A673 (cell line): ENCODE measurements around the gene THSD8. TPM values are rescaled to one million over a fixed set of nuclear protein-coding genes. Genes with fewer than 3 reads are reported as not detected.
A peak's percentile ranks its signal among the peaks of the same experiment; 100 is the strongest.

Experiments used
- BruUV-seq: library from RNA; stranded (reverse); fragments of 400-500 nt; replicated peaks from 2 replicates; lab custom pipeline; 2021; lab: Mats Ljungman, UMichigan
- CTCF ChIA-PET: fragments of 300-600 bp; sonication (Branson Sonifier 250); formaldehyde crosslinking; loops from one replicate; lab custom pipeline; 2022; ENCODE audit warnings: antibody characterized with exemption; lab: Charles Lee
- POLR2A ChIA-PET: fragments of 300-600 bp; sonication (Branson Sonifier 250); formaldehyde crosslinking; loops from one replicate; lab custom pipeline; 2022; ENCODE audit warnings: antibody characterized with exemption; ENCODE audit not compliant: low non-redundant PET; lab: Charles Lee
- DNase-seq: peaks from one replicate; pipeline ENCODE4 v3.0.0-alpha.2; 2015; ENCODE audit warnings: low spot score
- H3K27ac ChIP-seq: fragments of 200-600 bp; sonication (generic); 2 replicates; pipeline ENCODE4 v1.5.1; 2016; ENCODE audit warnings: mixed run types, low read depth, mild to moderate bottlenecking, mixed read lengths, antibody characterized with exemption, low read length; ENCODE audit not compliant: poor library complexity, severe bottlenecking
- H3K27me3 ChIP-seq: fragments of 200-600 bp; sonication (generic); replicated peaks from 2 replicates; pipeline ENCODE4 v1.6.1; 2017; ENCODE audit warnings: mixed run types, low read depth, mild to moderate bottlenecking, mixed read lengths, antibody characterized with exemption, low read length; ENCODE audit not compliant: insufficient read depth, poor library complexity
- H3K36me3 ChIP-seq: fragments of 200-600 bp; sonication (generic); 2 replicates; pipeline ENCODE4 v1.6.1; 2016; ENCODE audit warnings: mixed run types, mild to moderate bottlenecking, mixed read lengths, antibody characterized with exemption, low read length; ENCODE audit not compliant: insufficient read depth, poor library complexity, severe bottlenecking
- H3K4me1 ChIP-seq: fragments of 200-600 bp; sonication (generic); 2 replicates; pipeline ENCODE4 v1.6.1; 2017; ENCODE audit warnings: mixed run types, mild to moderate bottlenecking, mixed read lengths, antibody characterized with exemption, low read length; ENCODE audit not compliant: insufficient read depth, poor library complexity, severe bottlenecking
- H3K4me3 ChIP-seq: fragments of 200-600 bp; sonication (generic); 2 replicates; pipeline ENCODE4 v1.5.1; 2016; ENCODE audit warnings: low read depth, mixed run types, mild to moderate bottlenecking, mixed read lengths, low read length; ENCODE audit not compliant: poor library complexity, severe bottlenecking
- H3K9me3 ChIP-seq: fragments of 200-600 bp; sonication (generic); 2 replicates; pipeline ENCODE4 v1.6.1; 2016; ENCODE audit warnings: mixed run types, low read depth, mild to moderate bottlenecking, mixed read lengths, antibody characterized with exemption, low read length; ENCODE audit not compliant: poor library complexity, severe bottlenecking
- CTCF ChIP-seq: fragments of 300-800, 200-600 bp; sonication (generic); conservative IDR thresholded peaks from 2 replicates; pipeline ENCODE4 v1.5.1; 2017; ENCODE audit warnings: low read depth, mild to moderate bottlenecking, antibody characterized with exemption, low read length, moderate library complexity, mixed read lengths
- EZH2 ChIP-seq: fragments of 200-600 bp; sonication (generic); IDR thresholded peaks from 2 replicates; pipeline ENCODE4 v1.6.1; 2017; ENCODE audit warnings: borderline replicate concordance, low read depth, mild to moderate bottlenecking, mixed read lengths, antibody characterized with exemption, low read length; ENCODE audit not compliant: poor library complexity, severe bottlenecking
- intact Hi-C: fragments of 100-400 bp; cut with micrococcal nuclease; formaldehyde crosslinking; loops from one replicate; pipeline ENCODE4 v1.10.0; 2022; ENCODE audit not compliant: unreplicated experiment
- total RNA-seq: library from RNA; stranded (reverse); gene quantifications from 2 replicates; pipeline ENCODE4 v1.2.3, GENCODE V29; 2021

The THSD8 gene
- total RNA-seq, 1 experiment from 2014 or later: 45.2 TPM

DNA sequence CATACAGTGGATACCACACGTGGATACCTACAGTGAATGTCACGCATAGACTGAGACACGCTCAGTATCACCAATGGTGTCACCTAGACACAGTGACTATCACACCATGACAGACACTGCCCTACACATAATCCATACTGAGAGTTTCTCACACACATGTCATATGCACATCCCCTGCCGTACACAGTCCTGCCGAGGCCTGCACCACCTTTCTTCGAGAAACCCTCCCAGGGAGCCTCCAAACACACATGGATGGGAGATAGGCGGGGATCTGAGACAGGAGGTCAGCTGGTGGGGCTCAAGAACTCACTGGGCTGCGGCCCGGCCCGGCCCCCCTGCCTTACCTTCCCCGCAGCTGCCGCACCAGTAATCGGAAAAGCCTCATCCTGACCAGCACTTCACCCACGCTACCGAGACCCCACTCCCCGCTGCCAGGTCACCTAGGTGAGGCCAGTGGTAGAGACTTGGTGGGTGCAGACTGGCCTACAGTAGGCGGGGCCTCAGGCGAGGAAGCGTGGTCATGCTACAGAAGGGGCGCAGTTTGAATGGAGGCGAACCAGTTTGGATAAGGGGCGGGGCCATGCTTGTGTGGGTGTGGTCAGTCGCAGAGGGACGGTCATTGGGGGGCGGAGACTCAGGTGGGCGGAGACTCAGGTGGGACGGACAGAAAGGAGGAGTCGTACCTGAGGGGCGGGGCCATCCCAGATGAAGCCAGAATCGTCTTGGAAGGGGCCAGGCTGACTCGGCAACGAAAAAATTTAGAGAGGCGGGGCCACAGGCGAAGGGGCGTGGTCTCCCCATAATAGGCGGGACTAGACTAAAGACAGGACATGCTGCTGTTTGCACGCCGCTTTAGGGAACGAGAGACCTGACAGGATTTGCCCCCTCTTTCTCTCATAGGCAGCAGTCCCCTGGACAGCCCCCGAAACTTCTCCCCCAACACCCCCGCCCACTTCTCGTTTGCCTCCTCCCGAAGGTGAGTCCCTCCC, 38.5 kb downstream of the THSD8 start:
- intact Hi-C loops: no loop called here
- ChIA-PET CTCF (no interaction called here), POLR2A (no interaction called here)
- TF ChIP-seq EZH2 (no peak), CTCF (no peak)
- H3K4me1 ChIP-seq: peaks cover 13% of the 10 kb centered on the region
- DNase-seq: peak; percentile 91
- no peaks in the 10 kb centered on the region for H3K36me3 ChIP-seq
- no peaks in the 10 kb centered on the region for H3K27me3 ChIP-seq
- H3K27ac ChIP-seq: peak overlapping the region; percentile 11
- H3K9me3 ChIP-seq: no peaks in the 10 kb centered on the region
- no TSS peak for BruUV-seq
- H3K4me3 ChIP-seq: peak overlapping the region; percentile 29

- TF ChIP-seq CTCF (no peak), EZH2 (no peak)
- peaks cover 13% of the 10 kb centered on the region for H3K4me1 ChIP-seq
- no peaks in the 10 kb centered on the region for H3K27me3 ChIP-seq
- peak overlapping the region; percentile 29 for H3K4me3 ChIP-seq
- no peaks in the 10 kb centered on the region for H3K9me3 ChIP-seq
- BruUV-seq: no TSS peak
- CTCF ChIA-PET: no interaction called here
- no peak for DNase-seq
- POLR2A ChIA-PET: interaction anchor here (0.6 kb wide), 1 partner anchor 120 kb away, joined by 3 read pairs; no protein-coding TSS in a partner anchor
- H3K36me3 ChIP-seq: no peaks in the 10 kb centered on the region
- intact Hi-C loops: no loop called here
- H3K27ac ChIP-seq: peak overlapping the region; percentile 11
Measured at GRCh38 chr19:12841094-12841493, 39.2 kb downstream of the THSD8 start.

DNA sequence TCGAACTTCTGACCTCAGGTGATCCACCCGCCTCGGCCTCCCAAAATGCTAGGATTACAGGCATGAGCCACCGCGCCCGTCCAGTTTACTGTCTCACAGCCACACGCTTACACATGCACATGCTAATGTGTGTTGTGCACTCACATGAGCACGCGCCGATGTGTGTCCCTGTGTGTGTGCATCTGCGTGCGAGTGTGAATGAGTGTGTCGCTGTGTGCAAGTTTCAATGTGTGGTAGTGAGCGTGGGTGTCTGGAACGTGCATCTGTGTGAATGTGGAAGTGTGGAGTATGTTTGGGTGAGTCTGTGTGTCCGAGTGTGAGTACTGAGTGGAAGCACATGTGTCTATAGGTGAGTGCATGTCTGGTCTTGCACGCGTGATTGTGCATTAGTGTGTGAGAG, 40.6 kb downstream of the THSD8 start:
- no TSS peak for BruUV-seq
- CTCF ChIA-PET: no interaction called here

More for the DNA sequence above, 40.6 kb downstream of the THSD8 start:
- Histone ChIP-seq H3K4me1 (peaks cover 13% of the 10 kb centered on the region), H3K27ac (no peak overlapping the region), H3K27me3 (no peaks in the 10 kb centered on the region), H3K4me3 (no peak overlapping the region), H3K9me3 (no peaks in the 10 kb centered on the region), H3K36me3 (no peaks in the 10 kb centered on the region)
- no peak for DNase-seq
- intact Hi-C loops: no loop called here
- no peak for TF ChIP-seq EZH2
- TF ChIP-seq CTCF: no peak
- POLR2A ChIA-PET: no interaction called here
